NCI-H187 (cell line): ENCODE measurements around the gene CCNI2.

Experiments used
- DNase-seq, 2 experiments: peaks; one replicate each; lab custom pipeline; 2025; lab: John Stamatoyannopoulos, UW

The CCNI2 gene

GRCh38 chr5:132750471-132751230 lies 3.4 kb downstream of the CCNI2 start:
- DNase-seq, result no peak

- no peak for DNase-seq
These were observed 4.2 kb downstream of the CCNI2 start for GRCh38 chr5:132751444-132751843.

- DNase-seq, result no peak
These were observed 4.8 kb downstream of the CCNI2 start for GRCh38 chr5:132751971-132752580.

GRCh38 chr5:132752581-132753125 lies 5.4 kb downstream of the CCNI2 start:
- DNase-seq, result no peak

- DNase-seq, result no peak
These were observed 6.1 kb downstream of the CCNI2 start for GRCh38 chr5:132753135-132753987.

- DNase-seq, result no peak
These were observed 6.9 kb downstream of the CCNI2 start for GRCh38 chr5:132754111-132754510.

GRCh38 chr5:132754947-132755346 lies 7.7 kb downstream of the CCNI2 start:
- DNase-seq, result no peak

GRCh38 chr5:132756542-132756941 lies 9.3 kb downstream of the CCNI2 start:
- no peak for DNase-seq

GRCh38 chr5:132758451-132758850 lies 11.2 kb downstream of the CCNI2 start:
- no peak for DNase-seq

- no peak for DNase-seq
These were observed 12.2 kb downstream of the CCNI2 start for GRCh38 chr5:132759114-132760048.

GRCh38 chr5:132760049-132760420 lies 12.8 kb downstream of the CCNI2 start:
- no peak for DNase-seq

- DNase-seq, result no peak
These were observed 13.5 kb downstream of the CCNI2 start for GRCh38 chr5:132760601-132761317.

- DNase-seq, result no peak
These were observed 14.4 kb downstream of the CCNI2 start for GRCh38 chr5:132761321-132762240.

- no peak for DNase-seq
These were observed 15.2 kb downstream of the CCNI2 start for GRCh38 chr5:132762246-132763000.

GRCh38 chr5:132763181-132764036 lies 16.2 kb downstream of the CCNI2 start:
- no peak for DNase-seq

GRCh38 chr5:132764051-132764450 lies 16.8 kb downstream of the CCNI2 start:
- no peak for DNase-seq

GRCh38 chr5:132764671-132765238 lies 17.5 kb downstream of the CCNI2 start:
- no peak for DNase-seq
